Measurements from ENCODE around the gene MYO10. TPM values are rescaled to one million over a fixed set of nuclear protein-coding genes. Genes with fewer than 3 reads are reported as not detected.
A peak's percentile ranks its signal among the peaks of the same experiment; 100 is the strongest.

MYO10 gene
- total and polyA plus RNA-seq, 2 of the 8 experiments (the other 6 are each of a cell fraction or from before 2014, with no cell fraction given): 21.5 to 107 TPM

- Histone ChIP-seq H3K23ac (ENCODE audit: insufficient read length) (no peak overlapping the region), H2BK120ac (replicated peaks; ENCODE audit: low read depth, low read length) (no peak overlapping the region), H3K27me3 (replicated peaks in 1 of 4; ENCODE audit: control insufficient read depth in 3 of 4, extremely low read depth in 1 of 4, insufficient read depth in 3 of 4, low read length in 3 of 4) (no peaks in the 10 kb centered on the region), H3K4ac (replicated peaks; ENCODE audit: insufficient read length, low read depth, low read length) (no peak overlapping the region), H3K14ac (ENCODE audit: insufficient read length) (no peak overlapping the region), H3K4me3 (ENCODE audit: extremely low read depth in 1 of 4, insufficient read depth in 2 of 4, low read depth in 3 of 4, low read length in 4 of 4) (no peak overlapping the region), H3K23me2 (ENCODE audit: low read depth, low read length) (no peaks in the 10 kb centered on the region), H3K4me2 (ENCODE audit: insufficient read depth in 1 of 2, low read depth in 2 of 2, low read length in 2 of 2) (no peak overlapping the region), H3K79me1 (ENCODE audit: low read depth, low read length) (no peaks in the 10 kb centered on the region), H3K9ac (replicated peaks in 1 of 4; ENCODE audit: extremely low read depth in 1 of 4, low read depth in 3 of 4, low read length in 3 of 4) (no peak overlapping the region), H3K9me3 (ENCODE audit: insufficient read depth in 2 of 2, low read depth in 1 of 2, low read length in 1 of 2) (no peaks in the 10 kb centered on the region), H3K4me1 (replicated peaks in 1 of 4; ENCODE audit: control insufficient read depth in 3 of 4, insufficient read depth in 4 of 4, low read length in 3 of 4) (peaks cover 0 to 6% (median 4%) of the 10 kb centered on the region in 4 experiments; a peak in 3 of 7 replicates), H4K8ac (ENCODE audit: extremely low read depth, insufficient read depth, low read length) (no peak overlapping the region), H3K27ac (ENCODE audit: low read depth, low read length) (no peak overlapping the region), H2BK5ac (ENCODE audit: low read depth, low read length) (no peak overlapping the region), H2BK20ac (ENCODE audit: low read length) (0 out of 2 replicates have a peak overlapping the region, but pooled peaks have one; percentile 66), H3K36me3 (ENCODE audit: control insufficient read depth in 2 of 4, insufficient read depth in 4 of 4, low read length in 3 of 4) (no peaks in the 10 kb centered on the region; a peak in 1 of 8 replicates), H3K56ac (replicated peaks; ENCODE audit: insufficient read length, low read depth, low read length) (no peak overlapping the region), H2BK15ac (ENCODE audit: low read length) (no peak overlapping the region), H2AK5ac (ENCODE audit: low read depth, low read length) (no peak overlapping the region), H4K20me1 (replicated peaks in 1 of 2; ENCODE audit: control insufficient read depth in 1 of 2, insufficient read depth in 2 of 2, low read length in 2 of 2) (no peaks in the 10 kb centered on the region), H2BK12ac (ENCODE audit: low read depth, low read length) (no peak overlapping the region), H4K5ac (ENCODE audit: insufficient read length, low read depth, low read length) (no peak overlapping the region), H2AFZ (ENCODE audit: low read length) (no peak overlapping the region), H3K79me2 (ENCODE audit: control insufficient read depth in 1 of 2, insufficient read depth in 2 of 2, low read length in 2 of 2) (no peaks in the 10 kb centered on the region), H3K18ac (ENCODE audit: extremely low read depth, low read length) (0 out of 2 replicates have a peak overlapping the region, but pooled peaks have one; percentile 40), H4K91ac (replicated peaks; ENCODE audit: insufficient read length, low read length) (no peak overlapping the region)
- 88% methylated on average over 7 of the region's 7 CpGs; no CpG with 5 or more reads in 1 of the 2 experiments for WGBS, 2 experiments (ENCODE audit: extremely low coverage in 1 of 2, insufficient coverage in 1 of 2, insufficient read length in 1 of 2, insufficient replicate concordance in 2 of 2, low coverage in 1 of 2, low lambda C conversion rate in 2 of 2, missing lambda C conversion rate in 1 of 2)
- POLR2A ChIA-PET (ENCODE audit: partially characterized antibody): interaction anchor here (6.8 kb wide), 1 partner anchor 13 kb away, joined by 33 read pairs; no protein-coding TSS in a partner anchor
- TF ChIP-seq SP1 (IDR thresholded peaks at IDR 0.05; ENCODE audit: low read depth, low read length): no peak
- no peak for FAIRE-seq
- no peak for DNase-seq (ENCODE audit: low read depth in 1 of 2, low spot score in 2 of 2)
- CTCF ChIA-PET (ENCODE audit: partially characterized antibody): interaction anchor here (0.6 kb wide), 1 partner anchor 27 kb away, joined by 3 read pairs; no protein-coding TSS in a partner anchor
These were observed 185.6 kb downstream of the MYO10 start for GRCh38 chr5:16750445-16750844.
